Chondrocyte (in vitro differentiated cells): ENCODE data around the gene PDCD11. TPM values are rescaled to one million over a fixed set of nuclear protein-coding genes. Genes with fewer than 3 reads are reported as not detected.

ENCODE experiments used
- DNase-seq: peaks from one replicate; pipeline ENCODE4 v3.0.0; 2021; ENCODE audit warnings: mixed read lengths, low spot score
- H3K27ac Mint-ChIP-seq: one replicate; pipeline ENCODE4 v1.8.0; 2021; ENCODE audit warnings: mild to moderate bottlenecking, moderate library complexity, mixed read lengths; ENCODE audit not compliant: unreplicated experiment
- H3K27me3 Mint-ChIP-seq: 2 replicates; pipeline ENCODE4 v1.8.0; 2021; ENCODE audit warnings: low read depth, mixed read lengths
- H3K36me3 Mint-ChIP-seq: 2 replicates; pipeline ENCODE4 v1.8.0; 2021; ENCODE audit warnings: low read depth, mixed read lengths
- H3K4me1 Mint-ChIP-seq: 2 replicates; pipeline ENCODE4 v1.8.0; 2021; ENCODE audit warnings: low read depth, mild to moderate bottlenecking, mixed read lengths
- H3K4me3 Mint-ChIP-seq: one replicate; pipeline ENCODE4 v1.8.0; 2021; ENCODE audit warnings: mild to moderate bottlenecking, moderate library complexity, mixed read lengths; ENCODE audit not compliant: unreplicated experiment
- H3K9me3 Mint-ChIP-seq: 2 replicates; pipeline ENCODE4 v1.8.0; 2021; ENCODE audit warnings: low read depth, mixed read lengths
- CTCF ChIP-seq: fragments of 200-600 bp; sonication (generic); IDR thresholded peaks from 2 replicates; pipeline ENCODE4 v1.5.0; 2021; ENCODE audit warnings: antibody characterized with exemption, mild to moderate bottlenecking, moderate library complexity
- total RNA-seq: library from RNA; stranded (reverse); gene quantifications from 3 replicates; pipeline ENCODE4 v1.2.1, GENCODE V29; 2021

PDCD11 gene
- total RNA-seq, 1 donor from 2014 or later: 27.9 TPM

- Mint-ChIP-seq H3K36me3 (peaks cover 10% of the 10 kb centered on the region), H3K27me3 (no peaks in the 10 kb centered on the region), H3K9me3 (no peaks in the 10 kb centered on the region), H3K4me3 (no peak overlapping the region), H3K4me1 (peaks cover 3% of the 10 kb centered on the region), H3K27ac (no peak overlapping the region)
- no peak for DNase-seq
- no peak for TF ChIP-seq CTCF
These were observed 22.2 kb upstream of the PDCD11 start for GRCh38 chr10:103374263-103374662.

- TF ChIP-seq CTCF: no peak
- H3K27ac Mint-ChIP-seq: no peak overlapping the region
- no peaks in the 10 kb centered on the region for H3K27me3 Mint-ChIP-seq
- H3K9me3 Mint-ChIP-seq: no peaks in the 10 kb centered on the region
- peaks cover 7% of the 10 kb centered on the region for H3K36me3 Mint-ChIP-seq
- no peak overlapping the region for H3K4me3 Mint-ChIP-seq
- DNase-seq: no peak
- no peaks in the 10 kb centered on the region for H3K4me1 Mint-ChIP-seq
These were observed 13.7 kb upstream of the PDCD11 start for GRCh38 chr10:103382769-103383168.

GRCh38 chr10:103394180-103394579, 2.2 kb upstream of the PDCD11 start:
- Mint-ChIP-seq H3K4me1 (peaks cover 47% of the 10 kb centered on the region), H3K27ac (peak overlapping the region; percentile 32), H3K9me3 (no peaks in the 10 kb centered on the region), H3K27me3 (no peaks in the 10 kb centered on the region), H3K4me3 (no peak overlapping the region), H3K36me3 (peaks cover 7% of the 10 kb centered on the region)
- DNase-seq: no peak
- no peak for TF ChIP-seq CTCF

- DNase-seq: no peak
- peaks cover 13% of the 10 kb centered on the region for H3K36me3 Mint-ChIP-seq
- peak overlapping the region; percentile 91 for H3K27ac Mint-ChIP-seq
- H3K27me3 Mint-ChIP-seq: no peaks in the 10 kb centered on the region
- no peak for TF ChIP-seq CTCF
- no peaks in the 10 kb centered on the region for H3K9me3 Mint-ChIP-seq
- H3K4me1 Mint-ChIP-seq: peaks cover 47% of the 10 kb centered on the region
- peak overlapping the region; percentile 91 for H3K4me3 Mint-ChIP-seq
These were observed 716 bp upstream of the PDCD11 start for GRCh38 chr10:103395754-103396066.

GRCh38 chr10:103396789-103397087, 312 bp downstream of the PDCD11 start:
- Mint-ChIP-seq H3K36me3 (peaks cover 13% of the 10 kb centered on the region), H3K27ac (peak overlapping the region; percentile 91), H3K4me3 (peak overlapping the region; percentile 91), H3K4me1 (peaks cover 47% of the 10 kb centered on the region), H3K27me3 (no peaks in the 10 kb centered on the region), H3K9me3 (no peaks in the 10 kb centered on the region)
- no peak for DNase-seq
- TF ChIP-seq CTCF: peak; percentile 14
